ENCODE results near the gene ZNF48. TPM values are rescaled to one million over a fixed set of nuclear protein-coding genes. Genes with fewer than 3 reads are reported as not detected.

The ZNF48 gene
- polyA plus RNA-seq, 1 of the 3 experiments (the other 2 are of a cell fraction): 8.8 TPM

DNA sequence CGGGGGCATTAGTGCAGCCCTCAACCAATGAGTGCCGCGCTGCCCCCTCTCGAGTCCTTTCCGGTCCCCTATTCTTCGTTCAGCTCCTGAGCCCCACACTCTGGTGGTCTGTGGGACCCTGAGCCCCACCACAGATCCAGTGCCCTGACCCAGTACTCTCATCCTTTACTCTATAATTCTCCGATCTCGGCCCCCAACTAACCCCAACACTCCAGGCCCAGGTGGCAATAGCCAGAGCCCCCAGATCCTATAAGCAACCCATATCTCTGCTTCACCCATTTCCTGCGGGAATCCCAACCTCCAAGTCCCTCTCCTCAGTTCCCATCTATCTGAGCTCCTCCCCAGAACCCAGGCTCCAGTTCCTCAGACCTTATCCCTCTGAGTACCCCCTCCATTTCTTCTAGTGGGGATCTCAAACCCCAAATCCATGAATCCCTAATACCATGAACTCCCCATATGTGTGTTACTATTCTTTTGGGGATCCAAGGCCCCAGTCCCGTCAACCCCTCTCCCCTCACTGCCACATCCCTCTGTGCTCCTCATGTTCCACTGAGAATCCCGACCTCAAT lies 23.9 kb upstream of the ZNF48 start:
- Histone ChIP-seq H3K27me3 (ENCODE audit: insufficient read depth) (no peaks in the 10 kb centered on the region), H3K79me2 (ENCODE audit: insufficient read depth) (peaks cover 36% of the 10 kb centered on the region), H3F3A (replicated peaks; ENCODE audit: insufficient read depth) (no peaks in the 10 kb centered on the region), H2AFZ (ENCODE audit: low read depth) (peak overlapping the region; percentile 63; the same call in 1 of the 2 replicates), H3K36me3 (replicated peaks in 1 of 2; ENCODE audit: control insufficient read depth in 1 of 2, insufficient read depth in 2 of 2, low read length in 1 of 2) (peaks cover 0 to 3% of the 10 kb centered on the region in 2 experiments), H3K4me1 (ENCODE audit: control insufficient read depth in 1 of 2, insufficient read depth in 2 of 2, low read depth in 1 of 2, low read length in 1 of 2) (peaks cover 4 to 37% of the 10 kb centered on the region in 2 experiments; a peak in 3 of 4 replicates), H3K4me2 (peak overlapping the region; percentile 81), H3K9me3 (no peaks in the 10 kb centered on the region), H3K27ac (ENCODE audit: low read depth in 2 of 2, low read length in 1 of 2) (peak overlapping the region; percentile 38 to 91; a peak in 3 of 4 replicates), H4K20me1 (ENCODE audit: insufficient read depth) (peaks cover 32% of the 10 kb centered on the region), H3K9me2 (no peaks in the 10 kb centered on the region), H3K4me3 (ENCODE audit: low read depth in 2 of 2, low read length in 1 of 2) (peak overlapping the region; percentile 51 to 63), H3K9ac (peak overlapping the region; percentile 45)
- DNase-seq: no peak
- CTCF ChIA-PET: interaction anchor here (0.8 to 1.8 kb wide), 6 partner anchors 10 to 47 kb away, joined by 3 to 7 read pairs (median 4); partner anchors contain the start of gene ZNF48
- WGBS (ENCODE audit: low lambda C conversion rate): 29% methylated on average over 7 of the region's 11 CpGs
- POLR2A ChIA-PET: interaction anchor here (1.2 to 3.4 kb wide), 5 partner anchors 16 to 46 kb away, joined by 4 to 19 read pairs (median 10); partner anchors contain the start of genes CD2BP2, ZNF48 and ZNF771
- TF ChIP-seq GATA2 (CRISPR knock-in tag; IDR thresholded peaks at IDR 0.05) (no peak), JUND (IDR thresholded peaks at IDR 0.05) (no peak), RAD21 (IDR thresholded peaks at IDR 0.05; ENCODE audit: low read length) (no peak), RXRA (IDR thresholded peaks at IDR 0.05; ENCODE audit: borderline replicate concordance, low read depth) (no peak), POLR2AphosphoS5 (IDR thresholded peaks at IDR 0.05; ENCODE audit: low read depth, low read length) (no peak), EZH2phosphoT487 (IDR thresholded peaks at IDR 0.05; ENCODE audit: borderline replicate concordance, low read depth) (no peak), USF1 (IDR thresholded peaks at IDR 0.05; ENCODE audit: borderline replicate concordance, low read depth) (no peak)

GRCh38 chr16:30372038-30372712 lies 23.0 kb upstream of the ZNF48 start:
- H2AFZ ChIP-seq (ENCODE audit: low read depth): no peak overlapping the region
- H3K27me3 ChIP-seq (ENCODE audit: insufficient read depth): no peaks in the 10 kb centered on the region
- no peaks in the 10 kb centered on the region for H3K9me3 ChIP-seq
- peak overlapping the region in 1 of 2 experiments; percentile 91; a peak in 1 of 4 replicates for H3K27ac ChIP-seq (ENCODE audit: low read depth in 2 of 2, low read length in 1 of 2)
- H3K79me2 ChIP-seq (ENCODE audit: insufficient read depth): peaks cover 27% of the 10 kb centered on the region
- H3K9ac ChIP-seq: no peak overlapping the region
- H3K9me2 ChIP-seq: no peaks in the 10 kb centered on the region
- H4K20me1 ChIP-seq (ENCODE audit: insufficient read depth): peaks cover 25% of the 10 kb centered on the region
- H3K4me3 ChIP-seq (ENCODE audit: low read depth in 2 of 2, low read length in 1 of 2): no peak overlapping the region
- H3F3A ChIP-seq (replicated peaks; ENCODE audit: insufficient read depth): peaks cover 4% of the 10 kb centered on the region
- no peak overlapping the region for H3K4me2 ChIP-seq
- ChIA-PET CTCF (interaction anchor here (1.3 to 1.8 kb wide), 3 partner anchors 23 to 46 kb away, joined by 5 to 7 read pairs (median 5); partner anchors contain the start of gene ZNF48), POLR2A (interaction anchor here (1.8 kb wide), 1 partner anchor 23 kb away, joined by 13 read pairs; the partner anchor contains the start of gene ZNF48)
- H3K36me3 ChIP-seq (replicated peaks in 1 of 2; ENCODE audit: control insufficient read depth in 1 of 2, insufficient read depth in 2 of 2, low read length in 1 of 2): no peaks in the 10 kb centered on the region
- H3K4me1 ChIP-seq (ENCODE audit: control insufficient read depth in 1 of 2, insufficient read depth in 2 of 2, low read depth in 1 of 2, low read length in 1 of 2): peaks cover 7 to 38% of the 10 kb centered on the region in 2 experiments
- no peak for TF ChIP-seq TCF12 (IDR thresholded peaks at IDR 0.05)
- no peak for TF ChIP-seq GABPA (IDR thresholded peaks at IDR 0.05; ENCODE audit: low read depth)
- no peak for TF ChIP-seq SIN3A (IDR thresholded peaks at IDR 0.05; ENCODE audit: borderline replicate concordance, low read depth, low read length)
- no peak for TF ChIP-seq GATA2 (CRISPR knock-in tag; IDR thresholded peaks at IDR 0.05)
- TF ChIP-seq TAF1 (IDR thresholded peaks at IDR 0.05; ENCODE audit: borderline replicate concordance, low read depth, low read length): no peak
- TF ChIP-seq MEF2A (IDR thresholded peaks at IDR 0.05; ENCODE audit: borderline replicate concordance, low read depth): no peak
- TF ChIP-seq EP300 (IDR thresholded peaks at IDR 0.05; ENCODE audit: borderline replicate concordance in 1 of 2, low read depth in 1 of 2, low read length in 1 of 2): no peak
- TF ChIP-seq, protein P1, sequence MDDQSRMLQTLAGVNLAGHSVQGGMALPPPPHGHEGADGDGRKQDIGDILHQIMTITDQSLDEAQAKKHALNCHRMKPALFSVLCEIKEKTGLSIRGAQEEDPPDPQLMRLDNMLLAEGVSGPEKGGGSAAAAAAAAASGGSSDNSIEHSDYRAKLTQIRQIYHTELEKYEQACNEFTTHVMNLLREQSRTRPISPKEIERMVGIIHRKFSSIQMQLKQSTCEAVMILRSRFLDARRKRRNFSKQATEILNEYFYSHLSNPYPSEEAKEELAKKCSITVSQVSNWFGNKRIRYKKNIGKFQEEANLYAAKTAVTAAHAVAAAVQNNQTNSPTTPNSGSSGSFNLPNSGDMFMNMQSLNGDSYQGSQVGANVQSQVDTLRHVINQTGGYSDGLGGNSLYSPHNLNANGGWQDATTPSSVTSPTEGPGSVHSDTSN (IDR thresholded peaks at IDR 0.05): no peak
- no peak for TF ChIP-seq POLR2AphosphoS5 (IDR thresholded peaks at IDR 0.05; ENCODE audit: low read depth, low read length)
- no peak for TF ChIP-seq RCOR1 (IDR thresholded peaks at IDR 0.05; ENCODE audit: low read length)
- TF ChIP-seq USF1 (IDR thresholded peaks at IDR 0.05; ENCODE audit: borderline replicate concordance, low read depth): no peak
- no peak for TF ChIP-seq CHD2 (IDR thresholded peaks at IDR 0.05; ENCODE audit: low read length, partially characterized antibody)
- no peak for TF ChIP-seq REST (IDR thresholded peaks at IDR 0.05; ENCODE audit: low read depth, low read length)
- DNase-seq: no peak
- 88% methylated on average over 6 of the region's 6 CpGs for WGBS (ENCODE audit: low lambda C conversion rate)

All from SK-N-SH (cell line).